ENCODE measurements around the gene SELENOO. TPM values are rescaled to one million over a fixed set of nuclear protein-coding genes. Genes with fewer than 3 reads are reported as not detected.

Gene SELENOO
- total RNA-seq, 1 experiment from 2014 or later: 27.0 TPM

DNA sequence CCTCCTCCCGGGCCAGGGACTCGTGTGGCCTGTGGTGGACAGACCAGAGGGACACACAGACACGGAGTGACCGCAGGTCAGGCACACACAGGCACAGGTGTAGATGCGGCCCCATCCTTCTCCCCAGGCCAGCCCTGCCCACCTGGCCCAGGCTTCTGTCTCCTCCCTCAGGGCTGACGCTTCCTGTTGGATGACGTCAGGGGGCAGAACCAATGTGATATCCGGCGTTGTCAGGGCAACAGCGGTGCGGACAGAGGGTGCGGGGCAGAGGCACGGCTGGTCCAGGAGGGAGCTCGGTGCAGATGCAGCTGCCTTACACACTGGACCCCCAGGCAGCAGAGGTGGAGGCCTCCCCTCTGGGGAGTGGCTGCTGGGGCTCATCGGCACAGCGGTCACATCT is 46.9 kb downstream of the SELENOO start (continued):
- TF ChIP-seq, protein P1, sequence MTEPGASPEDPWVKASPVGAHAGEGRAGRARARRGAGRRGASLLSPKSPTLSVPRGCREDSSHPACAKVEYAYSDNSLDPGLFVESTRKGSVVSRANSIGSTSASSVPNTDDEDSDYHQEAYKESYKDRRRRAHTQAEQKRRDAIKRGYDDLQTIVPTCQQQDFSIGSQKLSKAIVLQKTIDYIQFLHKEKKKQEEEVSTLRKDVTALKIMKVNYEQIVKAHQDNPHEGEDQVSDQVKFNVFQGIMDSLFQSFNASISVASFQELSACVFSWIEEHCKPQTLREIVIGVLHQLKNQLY (CRISPR knock-in tag; IDR thresholded peaks at IDR 0.05): no peak
- TF ChIP-seq, protein P2, sequence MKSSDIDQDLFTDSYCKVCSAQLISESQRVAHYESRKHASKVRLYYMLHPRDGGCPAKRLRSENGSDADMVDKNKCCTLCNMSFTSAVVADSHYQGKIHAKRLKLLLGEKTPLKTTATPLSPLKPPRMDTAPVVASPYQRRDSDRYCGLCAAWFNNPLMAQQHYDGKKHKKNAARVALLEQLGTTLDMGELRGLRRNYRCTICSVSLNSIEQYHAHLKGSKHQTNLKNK (CRISPR knock-in tag; IDR thresholded peaks at IDR 0.05): no peak
- TF ChIP-seq CBFB (CRISPR knock-in tag; IDR thresholded peaks at IDR 0.05; ENCODE audit: low read depth) (no peak), FOXP1 (CRISPR knock-in tag; IDR thresholded peaks at IDR 0.05; ENCODE audit: borderline replicate concordance) (no peak), MYBL2 (CRISPR knock-in tag; IDR thresholded peaks at IDR 0.05) (no peak)
- TF ChIP-seq, protein P3, sequence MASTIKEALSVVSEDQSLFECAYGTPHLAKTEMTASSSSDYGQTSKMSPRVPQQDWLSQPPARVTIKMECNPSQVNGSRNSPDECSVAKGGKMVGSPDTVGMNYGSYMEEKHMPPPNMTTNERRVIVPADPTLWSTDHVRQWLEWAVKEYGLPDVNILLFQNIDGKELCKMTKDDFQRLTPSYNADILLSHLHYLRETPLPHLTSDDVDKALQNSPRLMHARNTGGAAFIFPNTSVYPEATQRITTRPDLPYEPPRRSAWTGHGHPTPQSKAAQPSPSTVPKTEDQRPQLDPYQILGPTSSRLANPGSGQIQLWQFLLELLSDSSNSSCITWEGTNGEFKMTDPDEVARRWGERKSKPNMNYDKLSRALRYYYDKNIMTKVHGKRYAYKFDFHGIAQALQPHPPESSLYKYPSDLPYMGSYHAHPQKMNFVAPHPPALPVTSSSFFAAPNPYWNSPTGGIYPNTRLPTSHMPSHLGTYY (CRISPR knock-in tag; IDR thresholded peaks at IDR 0.05): no peak

DNA sequence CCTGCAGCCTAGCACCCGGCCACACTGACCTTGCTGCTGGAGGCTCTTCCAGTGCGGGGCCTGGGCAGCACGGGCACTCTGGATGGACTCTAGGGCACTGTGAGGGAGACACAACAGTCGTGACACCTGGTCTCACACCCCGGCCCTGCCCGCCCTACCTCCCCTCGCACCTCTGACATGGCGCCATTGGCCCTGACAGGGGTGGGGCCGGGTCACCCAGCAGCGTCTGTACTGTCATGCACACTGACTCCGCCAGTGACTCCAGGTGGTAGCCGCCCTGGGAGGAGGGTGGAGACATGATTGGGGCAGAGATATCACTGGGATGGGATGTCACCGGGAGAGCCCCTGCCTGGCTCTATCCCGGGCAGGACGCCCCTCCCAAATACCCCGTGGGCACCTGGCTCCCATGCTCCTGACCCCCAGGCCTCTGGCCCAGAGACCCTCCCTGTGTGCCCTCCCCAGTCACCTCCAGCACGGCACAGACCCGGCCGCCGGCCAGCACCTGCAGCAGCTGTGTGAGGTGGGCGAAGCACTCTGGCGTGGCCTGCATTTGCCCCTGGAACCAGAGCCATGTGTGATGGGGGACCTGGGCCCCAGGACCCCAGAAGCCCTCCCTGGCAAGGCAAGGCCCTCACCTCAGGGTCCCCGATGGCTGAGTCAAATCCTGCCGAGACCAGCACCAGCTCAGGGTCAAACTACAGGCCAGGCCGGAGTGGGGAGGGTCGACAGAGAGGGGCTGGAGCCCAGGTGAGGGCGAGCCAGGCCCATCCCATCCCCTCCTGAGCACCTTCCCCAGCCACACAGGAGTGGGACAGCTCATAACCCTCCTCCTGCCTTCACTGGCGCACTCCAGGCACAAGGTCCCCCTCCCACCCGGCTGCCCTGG is 47.6 kb downstream of the SELENOO start:
- Mint-ChIP-seq H3K4me1 (peaks cover 12% of the 10 kb centered on the region), H3K4me3 (no peak overlapping the region), H3K9me3 (no peaks in the 10 kb centered on the region), H3K27me3 (ENCODE audit: low read depth) (no peaks in the 10 kb centered on the region; the same call in 1 of the 2 replicates), H3K27ac (no peak overlapping the region), H3K36me3 (0 out of 2 replicates have a peak, but pooled peaks cover 2% of the 10 kb centered on the region)
- ChIA-PET CTCF (interaction anchor here (0.5 to 1.0 kb wide), 3 partner anchors 11 to 50 kb away, joined by 4 to 6 read pairs (median 6); no protein-coding TSS in a partner anchor), POLR2A (no interaction called here)
- TF ChIP-seq ESRRA (CRISPR knock-in tag; IDR thresholded peaks at IDR 0.05; ENCODE audit: borderline replicate concordance): no peak
- TF ChIP-seq ZNF416 (CRISPR knock-in tag; IDR thresholded peaks at IDR 0.05): no peak
- no peak for TF ChIP-seq CBFB (CRISPR knock-in tag; IDR thresholded peaks at IDR 0.05; ENCODE audit: low read depth)
- no peak for TF ChIP-seq GTF2I (CRISPR knock-in tag; conservative IDR thresholded peaks at IDR 0.05)
- TF ChIP-seq, protein P4, sequence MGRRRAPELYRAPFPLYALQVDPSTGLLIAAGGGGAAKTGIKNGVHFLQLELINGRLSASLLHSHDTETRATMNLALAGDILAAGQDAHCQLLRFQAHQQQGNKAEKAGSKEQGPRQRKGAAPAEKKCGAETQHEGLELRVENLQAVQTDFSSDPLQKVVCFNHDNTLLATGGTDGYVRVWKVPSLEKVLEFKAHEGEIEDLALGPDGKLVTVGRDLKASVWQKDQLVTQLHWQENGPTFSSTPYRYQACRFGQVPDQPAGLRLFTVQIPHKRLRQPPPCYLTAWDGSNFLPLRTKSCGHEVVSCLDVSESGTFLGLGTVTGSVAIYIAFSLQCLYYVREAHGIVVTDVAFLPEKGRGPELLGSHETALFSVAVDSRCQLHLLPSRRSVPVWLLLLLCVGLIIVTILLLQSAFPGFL (CRISPR knock-in tag; IDR thresholded peaks at IDR 0.05; ENCODE audit: borderline replicate concordance): no peak
- TF ChIP-seq TEAD4 (CRISPR knock-in tag; IDR thresholded peaks at IDR 0.05): no peak
- TF ChIP-seq, protein P5, sequence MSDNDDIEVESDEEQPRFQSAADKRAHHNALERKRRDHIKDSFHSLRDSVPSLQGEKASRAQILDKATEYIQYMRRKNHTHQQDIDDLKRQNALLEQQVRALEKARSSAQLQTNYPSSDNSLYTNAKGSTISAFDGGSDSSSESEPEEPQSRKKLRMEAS (CRISPR knock-in tag; IDR thresholded peaks at IDR 0.05): no peak
- TF ChIP-seq, protein P6, sequence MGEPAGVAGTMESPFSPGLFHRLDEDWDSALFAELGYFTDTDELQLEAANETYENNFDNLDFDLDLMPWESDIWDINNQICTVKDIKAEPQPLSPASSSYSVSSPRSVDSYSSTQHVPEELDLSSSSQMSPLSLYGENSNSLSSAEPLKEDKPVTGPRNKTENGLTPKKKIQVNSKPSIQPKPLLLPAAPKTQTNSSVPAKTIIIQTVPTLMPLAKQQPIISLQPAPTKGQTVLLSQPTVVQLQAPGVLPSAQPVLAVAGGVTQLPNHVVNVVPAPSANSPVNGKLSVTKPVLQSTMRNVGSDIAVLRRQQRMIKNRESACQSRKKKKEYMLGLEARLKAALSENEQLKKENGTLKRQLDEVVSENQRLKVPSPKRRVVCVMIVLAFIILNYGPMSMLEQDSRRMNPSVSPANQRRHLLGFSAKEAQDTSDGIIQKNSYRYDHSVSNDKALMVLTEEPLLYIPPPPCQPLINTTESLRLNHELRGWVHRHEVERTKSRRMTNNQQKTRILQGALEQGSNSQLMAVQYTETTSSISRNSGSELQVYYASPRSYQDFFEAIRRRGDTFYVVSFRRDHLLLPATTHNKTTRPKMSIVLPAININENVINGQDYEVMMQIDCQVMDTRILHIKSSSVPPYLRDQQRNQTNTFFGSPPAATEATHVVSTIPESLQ (CRISPR knock-in tag; IDR thresholded peaks at IDR 0.05): no peak
- TF ChIP-seq FOXP1 (CRISPR knock-in tag; IDR thresholded peaks at IDR 0.05; ENCODE audit: borderline replicate concordance): no peak
- TF ChIP-seq ZNF121 (CRISPR knock-in tag; IDR thresholded peaks at IDR 0.05): no peak
- TF ChIP-seq OVOL2 (CRISPR knock-in tag; IDR thresholded peaks at IDR 0.05; ENCODE audit: borderline replicate concordance): no peak
- no peak for TF ChIP-seq ATF1 (CRISPR knock-in tag; IDR thresholded peaks at IDR 0.05)
- no peak for TF ChIP-seq ELF4 (CRISPR knock-in tag; IDR thresholded peaks at IDR 0.05; ENCODE audit: low read depth)
- TF ChIP-seq JAZF1 (CRISPR knock-in tag; IDR thresholded peaks at IDR 0.05): no peak
- no peak for TF ChIP-seq SMAD3 (CRISPR knock-in tag; IDR thresholded peaks at IDR 0.05; ENCODE audit: borderline replicate concordance)
- TF ChIP-seq, protein P7, sequence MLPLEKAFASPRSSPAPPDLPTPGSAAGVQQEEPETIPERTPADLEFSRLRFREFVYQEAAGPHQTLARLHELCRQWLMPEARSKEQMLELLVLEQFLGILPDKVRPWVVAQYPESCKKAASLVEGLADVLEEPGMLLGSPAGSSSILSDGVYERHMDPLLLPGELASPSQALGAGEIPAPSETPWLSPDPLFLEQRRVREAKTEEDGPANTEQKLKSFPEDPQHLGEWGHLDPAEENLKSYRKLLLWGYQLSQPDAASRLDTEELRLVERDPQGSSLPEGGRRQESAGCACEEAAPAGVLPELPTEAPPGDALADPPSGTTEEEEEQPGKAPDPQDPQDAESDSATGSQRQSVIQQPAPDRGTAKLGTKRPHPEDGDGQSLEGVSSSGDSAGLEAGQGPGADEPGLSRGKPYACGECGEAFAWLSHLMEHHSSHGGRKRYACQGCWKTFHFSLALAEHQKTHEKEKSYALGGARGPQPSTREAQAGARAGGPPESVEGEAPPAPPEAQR (CRISPR knock-in tag; IDR thresholded peaks at IDR 0.05): no peak
- DNase-seq (ENCODE audit: low spot score) (no peak), ATAC-seq (no peak)

Measured in WTC11 (cell line).